ENCODE results near the gene PRKCZ.

- TF ChIP-seq CTCF (IDR thresholded peaks at IDR 0.05; ENCODE audit: low read depth, low read length): no peak
- no peak for TF ChIP-seq EZH2phosphoT487 (IDR thresholded peaks at IDR 0.05; ENCODE audit: low read depth)
Measured at GRCh38 chr1:2155788-2156187, 105.6 kb downstream of the PRKCZ start.

All from OCI-LY3 (cell line).